Endothelial cell of umbilical vein (primary cell): ENCODE measurements around the gene CXCL17.

Experiments used
- CTCF ChIP-seq, 2 donors: IDR thresholded peaks; 1 replicate in 1 of 2; 2 replicates in 1 of 2; pipeline ENCODE4 v1.5.1; 2011; ENCODE audit warnings: low read length in 2 of 2, mild to moderate bottlenecking in 2 of 2, moderate library complexity in 2 of 2, control low read depth in 1 of 2, inconsistent platforms in 1 of 2, low read depth in 1 of 2; ENCODE audit not compliant: insufficient read depth in 1 of 2; ENCODE audit errors: extremely low read depth in 1 of 2
- EZH2 ChIP-seq: IDR thresholded peaks from 2 replicates; pipeline ENCODE4 v1.6.1; 2012; ENCODE audit warnings: borderline replicate concordance, low read depth, mild to moderate bottlenecking, moderate library complexity, low read length, inconsistent platforms; ENCODE audit not compliant: severe bottlenecking
- GATA2 ChIP-seq: IDR thresholded peaks from 2 replicates; pipeline ENCODE4 v1.7.0; 2011; ENCODE audit warnings: low read depth, mild to moderate bottlenecking, moderate library complexity, mixed read lengths, low read length; ENCODE audit not compliant: insufficient read length, insufficient read depth
- MAX ChIP-seq: IDR thresholded peaks from 2 replicates; pipeline ENCODE4 v1.6.1; 2011; ENCODE audit not compliant: insufficient read depth, insufficient read length
- MYC ChIP-seq: IDR thresholded peaks from one replicate; pipeline ENCODE4 v1.6.1; 2011; ENCODE audit warnings: mild to moderate bottlenecking, low read depth, low read length
- POLR2A ChIP-seq: IDR thresholded peaks from 2 replicates; pipeline ENCODE4 v1.6.1; 2012; ENCODE audit warnings: low read depth, mild to moderate bottlenecking, control low read depth, low read length
- POLR2AphosphoS5 ChIP-seq: IDR thresholded peaks from 2 replicates; pipeline ENCODE4 v1.6.1; 2012; ENCODE audit warnings: low read depth, mild to moderate bottlenecking, control low read depth, low read length, moderate library complexity; ENCODE audit not compliant: insufficient read depth

- TF ChIP-seq GATA2: no peak
- TF ChIP-seq CTCF (IDR thresholded peaks at IDR 0.05; ENCODE audit: extremely low read depth in 1 of 2, insufficient read depth in 1 of 2, low read depth in 1 of 2, low read length in 2 of 2): no peak
- TF ChIP-seq POLR2A: no peak
- TF ChIP-seq EZH2: no peak
- TF ChIP-seq MAX: no peak
- no peak for TF ChIP-seq MYC
- TF ChIP-seq POLR2AphosphoS5: no peak
Observed at GRCh38 chr19:42427313-42427712, 15.4 kb downstream of the CXCL17 start, which contains the start of gene LIPE.
